ENCODE measurements around the gene PIP5K1B. TPM values are rescaled to one million over a fixed set of nuclear protein-coding genes. Genes with fewer than 3 reads are reported as not detected.

The PIP5K1B gene
- total and polyA plus RNA-seq, 2 of the 13 experiments (the other 11 are each of a cell fraction or from before 2014, with no cell fraction given): 15.8 to 17.5 TPM

DNA sequence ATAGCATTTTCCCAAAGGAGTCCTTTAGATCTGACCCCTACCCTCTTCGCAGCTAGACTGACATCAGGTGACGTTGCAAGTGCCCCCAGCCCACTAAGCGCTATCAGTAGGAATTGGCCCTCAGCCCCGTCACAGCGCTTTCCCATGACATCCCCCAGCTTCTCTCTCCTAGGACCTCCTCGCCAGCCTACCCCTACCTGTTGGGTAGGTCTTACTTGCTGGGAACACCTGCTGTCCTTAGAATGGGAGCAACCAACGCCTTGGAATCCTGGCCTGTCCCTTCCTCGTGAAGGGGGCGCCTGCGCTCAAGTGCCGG, 584 bp upstream of the PIP5K1B start:
- in situ Hi-C loops (cut with HindIII; ENCODE audit: extremely low pct_ligation_motif_present, low pct_unique_long_range_greater_than_20kb): loop anchor here (10.0 kb wide), 2 partner anchors 140 to 300 kb away; no protein-coding TSS in a partner anchor
- Histone ChIP-seq H3K9me3 (ENCODE audit: low read length) (no peaks in the 10 kb centered on the region), H3K27me3 (ENCODE audit: control insufficient read depth in 1 of 2, insufficient read depth in 2 of 2, low read length in 2 of 2) (no peaks in the 10 kb centered on the region; a peak in 1 of 5 replicates), H3K9ac (ENCODE audit: insufficient read depth, low read depth, low read length) (peak overlapping the region; percentile 80), H4K20me1 (ENCODE audit: insufficient read depth, low read length) (no peaks in the 10 kb centered on the region), H3K36me3 (replicated peaks in 1 of 2; ENCODE audit: control insufficient read depth in 1 of 2, insufficient read depth in 2 of 2, low read length in 2 of 2) (no peaks in the 10 kb centered on the region), H3K27ac (ENCODE audit: extremely low read length, insufficient read depth, low read length) (peak overlapping the region; percentile 83), H3K4me2 (ENCODE audit: low read depth, low read length) (peak overlapping the region; percentile 96), H3K79me2 (ENCODE audit: insufficient read depth, low read length) (peaks cover 38% of the 10 kb centered on the region), H3K4me1 (ENCODE audit: insufficient read depth, low read length) (peaks cover 57% of the 10 kb centered on the region), H2AFZ (ENCODE audit: low read length) (no peak overlapping the region), H3K4me3 (replicated peaks in 1 of 3; ENCODE audit: insufficient read depth in 1 of 3, low read depth in 2 of 3, low read length in 3 of 3) (peak overlapping the region; percentile 72 to 89 (median 87))
- BruUV-seq (replicated peaks): no TSS peak
- DNase-seq (ENCODE audit: low spot score): no peak
- ChIA-PET POLR2A (interaction anchor here (0.7 to 3.9 kb wide), 8 partner anchors 15 to 75 kb away, joined by 3 to 33 read pairs (median 8); a partner anchor contains a TSS), CTCF (ENCODE audit: low intra/inter-chr PET ratio, low total read pairs) (interaction anchor here (1.5 kb wide), 1 partner anchor 19 kb away, joined by 3 read pairs; no protein-coding TSS in a partner anchor)
- FAIRE-seq: no peak
- WGBS (ENCODE audit: low lambda C conversion rate): 0% methylated on average over 6 of the region's 11 CpGs
- intact Hi-C loops (cut with micrococcal nuclease; ENCODE audit: unreplicated experiment): loop anchor here (10.0 kb wide), 1 partner anchor 320 kb away; no protein-coding TSS in a partner anchor
- ATAC-seq: no peak
- TF ChIP-seq SIN3B (IDR thresholded peaks at IDR 0.05; ENCODE audit: low read length): no peak
- TF ChIP-seq, protein P1, sequence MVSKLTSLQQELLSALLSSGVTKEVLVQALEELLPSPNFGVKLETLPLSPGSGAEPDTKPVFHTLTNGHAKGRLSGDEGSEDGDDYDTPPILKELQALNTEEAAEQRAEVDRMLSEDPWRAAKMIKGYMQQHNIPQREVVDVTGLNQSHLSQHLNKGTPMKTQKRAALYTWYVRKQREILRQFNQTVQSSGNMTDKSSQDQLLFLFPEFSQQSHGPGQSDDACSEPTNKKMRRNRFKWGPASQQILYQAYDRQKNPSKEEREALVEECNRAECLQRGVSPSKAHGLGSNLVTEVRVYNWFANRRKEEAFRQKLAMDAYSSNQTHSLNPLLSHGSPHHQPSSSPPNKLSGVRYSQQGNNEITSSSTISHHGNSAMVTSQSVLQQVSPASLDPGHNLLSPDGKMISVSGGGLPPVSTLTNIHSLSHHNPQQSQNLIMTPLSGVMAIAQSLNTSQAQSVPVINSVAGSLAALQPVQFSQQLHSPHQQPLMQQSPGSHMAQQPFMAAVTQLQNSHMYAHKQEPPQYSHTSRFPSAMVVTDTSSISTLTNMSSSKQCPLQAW (CRISPR knock-in tag; IDR thresholded peaks at IDR 0.05): peak; percentile 52
- no peak for TF ChIP-seq EP300 (IDR thresholded peaks at IDR 0.05; ENCODE audit: low read depth in 2 of 2, low read length in 2 of 2)
- no peak for TF ChIP-seq EP300 (CRISPR knock-in tag; IDR thresholded peaks at IDR 0.05; ENCODE audit: borderline replicate concordance)
- TF ChIP-seq, protein P2, sequence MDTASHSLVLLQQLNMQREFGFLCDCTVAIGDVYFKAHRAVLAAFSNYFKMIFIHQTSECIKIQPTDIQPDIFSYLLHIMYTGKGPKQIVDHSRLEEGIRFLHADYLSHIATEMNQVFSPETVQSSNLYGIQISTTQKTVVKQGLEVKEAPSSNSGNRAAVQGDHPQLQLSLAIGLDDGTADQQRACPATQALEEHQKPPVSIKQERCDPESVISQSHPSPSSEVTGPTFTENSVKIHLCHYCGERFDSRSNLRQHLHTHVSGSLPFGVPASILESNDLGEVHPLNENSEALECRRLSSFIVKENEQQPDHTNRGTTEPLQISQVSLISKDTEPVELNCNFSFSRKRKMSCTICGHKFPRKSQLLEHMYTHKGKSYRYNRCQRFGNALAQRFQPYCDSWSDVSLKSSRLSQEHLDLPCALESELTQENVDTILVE (CRISPR knock-in tag; IDR thresholded peaks at IDR 0.05): peak; percentile 48; the same call in 1 of the 2 replicates
- TF ChIP-seq, protein P3, sequence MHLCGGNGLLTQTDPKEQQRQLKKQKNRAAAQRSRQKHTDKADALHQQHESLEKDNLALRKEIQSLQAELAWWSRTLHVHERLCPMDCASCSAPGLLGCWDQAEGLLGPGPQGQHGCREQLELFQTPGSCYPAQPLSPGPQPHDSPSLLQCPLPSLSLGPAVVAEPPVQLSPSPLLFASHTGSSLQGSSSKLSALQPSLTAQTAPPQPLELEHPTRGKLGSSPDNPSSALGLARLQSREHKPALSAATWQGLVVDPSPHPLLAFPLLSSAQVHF (CRISPR knock-in tag; IDR thresholded peaks at IDR 0.05): no peak
- TF ChIP-seq IRF9 (CRISPR knock-in tag; IDR thresholded peaks at IDR 0.05; ENCODE audit: borderline replicate concordance): no peak
- TF ChIP-seq REXO4 (CRISPR knock-in tag; IDR thresholded peaks at IDR 0.05; ENCODE audit: borderline replicate concordance): no peak
- TF ChIP-seq ZFP41 (CRISPR knock-in tag; IDR thresholded peaks at IDR 0.05; ENCODE audit: borderline replicate concordance): 0 out of 2 replicates have a peak, but pooled peaks have one; percentile 10
- TF ChIP-seq NCOA2 (CRISPR knock-in tag; IDR thresholded peaks at IDR 0.05): no peak
- TF ChIP-seq SPEN (CRISPR knock-in tag; IDR thresholded peaks at IDR 0.05; ENCODE audit: low read depth): no peak
- TF ChIP-seq GZF1 (CRISPR knock-in tag; IDR thresholded peaks at IDR 0.05): 0 out of 2 replicates have a peak, but pooled peaks have one; percentile 47
- no peak for TF ChIP-seq ZNF619 (CRISPR knock-in tag; IDR thresholded peaks at IDR 0.05)
- TF ChIP-seq ZFX (CRISPR knock-in tag; IDR thresholded peaks at IDR 0.05; ENCODE audit: low read depth): no peak
- TF ChIP-seq ZNF737 (CRISPR knock-in tag; IDR thresholded peaks at IDR 0.05; ENCODE audit: borderline replicate concordance): peak; percentile 68; the same call in 1 of the 2 replicates
- no peak for TF ChIP-seq TFDP2 (CRISPR knock-in tag; IDR thresholded peaks at IDR 0.05)
- TF ChIP-seq ZNF296 (CRISPR knock-in tag; conservative IDR thresholded peaks at IDR 0.05): 0 out of 2 replicates have a peak, but pooled peaks have one; percentile 22
- TF ChIP-seq SALL1 (CRISPR knock-in tag; IDR thresholded peaks at IDR 0.05): peak; percentile 48; the same call in 1 of the 2 replicates
- TF ChIP-seq FOXM1 (CRISPR knock-in tag; IDR thresholded peaks at IDR 0.05): no peak
- TF ChIP-seq ZNF121 (CRISPR knock-in tag; IDR thresholded peaks at IDR 0.05): no peak
